ENCODE results near the gene RAD51C. TPM values are rescaled to one million over a fixed set of nuclear protein-coding genes. Genes with fewer than 3 reads are reported as not detected.
"Not testable (repeated sequence)": the region's sequence is repeated elsewhere in the genome, so short reads cannot be mapped to it uniquely, and the experiment has no call there.

RAD51C gene
- total and polyA plus RNA-seq, 2 experiments from 2014 or later: 19.2 to 41.6 TPM

DNA sequence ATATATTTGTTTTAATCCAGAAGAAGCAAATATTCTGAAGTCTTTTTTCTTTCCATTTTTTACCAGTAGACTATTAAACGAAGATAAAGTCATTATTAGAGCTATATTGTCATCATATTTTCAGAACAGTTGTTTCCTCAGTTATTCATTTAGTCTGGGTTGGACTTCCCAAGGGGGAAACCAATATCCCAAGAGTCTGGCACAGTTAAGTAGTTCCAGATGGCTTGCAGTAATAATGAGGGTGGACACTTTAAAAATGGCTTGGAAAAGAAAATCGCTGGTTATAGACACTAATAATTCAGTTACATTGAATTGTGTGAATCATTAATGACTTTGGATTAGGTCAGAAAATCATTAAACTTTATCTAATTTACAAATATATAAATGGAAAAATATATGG, 67.1 kb downstream of the RAD51C start:
- Histone ChIP-seq H3K9me2 (replicated peaks; ENCODE audit: insufficient read depth) (no peaks in the 10 kb centered on the region), H3K4me2 (no peak overlapping the region), H3K79me2 (no peaks in the 10 kb centered on the region), H3K27me3 (peaks cover 60% of the 10 kb centered on the region), H3K36me3 (replicated peaks; ENCODE audit: insufficient read depth, low read depth) (no peaks in the 10 kb centered on the region), H3K9me3 (ENCODE audit: low read depth) (no peaks in the 10 kb centered on the region), H4K20me1 (ENCODE audit: insufficient read depth, poor library complexity, severe bottlenecking) (no peaks in the 10 kb centered on the region), H3K4me1 (ENCODE audit: insufficient read depth) (peaks cover 5% of the 10 kb centered on the region), H3K4me3 (no peak overlapping the region), H2AFZ (no peak overlapping the region), H3K27ac (no peak overlapping the region)
- DNase-seq (ENCODE audit: low spot score): no peak
- TF ChIP-seq EZH2phosphoT487 (IDR thresholded peaks at IDR 0.05; ENCODE audit: low read depth, severe bottlenecking, unreplicated experiment): no peak
- TF ChIP-seq, protein P1, sequence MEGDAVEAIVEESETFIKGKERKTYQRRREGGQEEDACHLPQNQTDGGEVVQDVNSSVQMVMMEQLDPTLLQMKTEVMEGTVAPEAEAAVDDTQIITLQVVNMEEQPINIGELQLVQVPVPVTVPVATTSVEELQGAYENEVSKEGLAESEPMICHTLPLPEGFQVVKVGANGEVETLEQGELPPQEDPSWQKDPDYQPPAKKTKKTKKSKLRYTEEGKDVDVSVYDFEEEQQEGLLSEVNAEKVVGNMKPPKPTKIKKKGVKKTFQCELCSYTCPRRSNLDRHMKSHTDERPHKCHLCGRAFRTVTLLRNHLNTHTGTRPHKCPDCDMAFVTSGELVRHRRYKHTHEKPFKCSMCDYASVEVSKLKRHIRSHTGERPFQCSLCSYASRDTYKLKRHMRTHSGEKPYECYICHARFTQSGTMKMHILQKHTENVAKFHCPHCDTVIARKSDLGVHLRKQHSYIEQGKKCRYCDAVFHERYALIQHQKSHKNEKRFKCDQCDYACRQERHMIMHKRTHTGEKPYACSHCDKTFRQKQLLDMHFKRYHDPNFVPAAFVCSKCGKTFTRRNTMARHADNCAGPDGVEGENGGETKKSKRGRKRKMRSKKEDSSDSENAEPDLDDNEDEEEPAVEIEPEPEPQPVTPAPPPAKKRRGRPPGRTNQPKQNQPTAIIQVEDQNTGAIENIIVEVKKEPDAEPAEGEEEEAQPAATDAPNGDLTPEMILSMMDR (IDR thresholded peaks at IDR 0.05; ENCODE audit: poor library complexity): no peak
- TF ChIP-seq EZH2 (IDR thresholded peaks at IDR 0.05; ENCODE audit: borderline replicate concordance): no peak
- WGBS (ENCODE audit: low lambda C conversion rate, missing lambda C conversion rate): 50% methylated on average over 2 of the region's 2 CpGs

GRCh38 chr17:58760248-58760647, 67.8 kb downstream of the RAD51C start:
- peaks cover 52% of the 10 kb centered on the region for H3K27me3 ChIP-seq
- TF ChIP-seq EZH2 (IDR thresholded peaks at IDR 0.05; ENCODE audit: borderline replicate concordance): no peak
- no peak for TF ChIP-seq EZH2phosphoT487 (IDR thresholded peaks at IDR 0.05; ENCODE audit: low read depth, severe bottlenecking, unreplicated experiment)
- TF ChIP-seq, protein P1 (IDR thresholded peaks at IDR 0.05; ENCODE audit: poor library complexity): no peak

GRCh38 chr17:58763263-58763662, 70.9 kb downstream of the RAD51C start:
- no peaks in the 10 kb centered on the region for H3K9me3 ChIP-seq (ENCODE audit: low read depth)
- no peaks in the 10 kb centered on the region for H3K79me2 ChIP-seq
- H3K36me3 ChIP-seq (replicated peaks; ENCODE audit: insufficient read depth, low read depth): no peaks in the 10 kb centered on the region
- 83% methylated on average over 1 of the region's 1 CpG for whole genome bisulfite sequencing (ENCODE audit: low lambda C conversion rate, missing lambda C conversion rate)
- no peaks in the 10 kb centered on the region for H3K4me1 ChIP-seq (ENCODE audit: insufficient read depth)
- no peak overlapping the region for H3K27ac ChIP-seq
- H3K27me3 ChIP-seq: peaks cover 33% of the 10 kb centered on the region
- H2AFZ ChIP-seq: no peak overlapping the region
- no peaks in the 10 kb centered on the region for H3K9me2 ChIP-seq (replicated peaks; ENCODE audit: insufficient read depth)
- no peak overlapping the region for H3K4me3 ChIP-seq
- no peaks in the 10 kb centered on the region for H4K20me1 ChIP-seq (ENCODE audit: insufficient read depth, poor library complexity, severe bottlenecking)
- DNase-seq (ENCODE audit: low spot score): no peak
- TF ChIP-seq, protein P1 (IDR thresholded peaks at IDR 0.05; ENCODE audit: poor library complexity): no peak
- no peak for TF ChIP-seq EZH2 (IDR thresholded peaks at IDR 0.05; ENCODE audit: borderline replicate concordance)
- no peak for TF ChIP-seq EZH2phosphoT487 (IDR thresholded peaks at IDR 0.05; ENCODE audit: low read depth, severe bottlenecking, unreplicated experiment)
- no peak overlapping the region for H3K4me2 ChIP-seq

More at GRCh38 chr17:58760248-58760647, 67.8 kb downstream of the RAD51C start:
- 64% methylated on average over 2 of the region's 2 CpGs for WGBS (ENCODE audit: low lambda C conversion rate, missing lambda C conversion rate)
- Histone ChIP-seq H3K36me3 (replicated peaks; ENCODE audit: insufficient read depth, low read depth) (no peaks in the 10 kb centered on the region), H3K9me2 (replicated peaks; ENCODE audit: insufficient read depth) (no peaks in the 10 kb centered on the region), H3K4me3 (no peak overlapping the region), H3K4me1 (ENCODE audit: insufficient read depth) (peaks cover 5% of the 10 kb centered on the region), H3K9me3 (ENCODE audit: low read depth) (no peaks in the 10 kb centered on the region), H4K20me1 (ENCODE audit: insufficient read depth, poor library complexity, severe bottlenecking) (no peaks in the 10 kb centered on the region), H3K27ac (no peak overlapping the region), H3K79me2 (no peaks in the 10 kb centered on the region), H2AFZ (no peak overlapping the region), H3K4me2 (no peak overlapping the region)
- no peak for DNase-seq (ENCODE audit: low spot score)

GRCh38 chr17:58764373-58764772, 72.0 kb downstream of the RAD51C start:
- Histone ChIP-seq H3K27ac (no peak overlapping the region), H3K36me3 (replicated peaks; ENCODE audit: insufficient read depth, low read depth) (no peaks in the 10 kb centered on the region), H3K9me2 (replicated peaks; ENCODE audit: insufficient read depth) (no peaks in the 10 kb centered on the region), H2AFZ (no peak overlapping the region), H3K27me3 (peaks cover 22% of the 10 kb centered on the region), H3K4me2 (no peak overlapping the region), H3K9me3 (ENCODE audit: low read depth) (no peaks in the 10 kb centered on the region), H3K4me3 (no peak overlapping the region), H3K4me1 (ENCODE audit: insufficient read depth) (no peaks in the 10 kb centered on the region), H3K79me2 (no peaks in the 10 kb centered on the region), H4K20me1 (ENCODE audit: insufficient read depth, poor library complexity, severe bottlenecking) (no peaks in the 10 kb centered on the region)
- DNase-seq (ENCODE audit: low spot score): no peak
- 89% methylated on average over 5 of the region's 5 CpGs for WGBS (ENCODE audit: low lambda C conversion rate, missing lambda C conversion rate)
- no peak for TF ChIP-seq EZH2 (IDR thresholded peaks at IDR 0.05; ENCODE audit: borderline replicate concordance)
- no peak for TF ChIP-seq EZH2phosphoT487 (IDR thresholded peaks at IDR 0.05; ENCODE audit: low read depth, severe bottlenecking, unreplicated experiment)
- TF ChIP-seq, protein P1 (IDR thresholded peaks at IDR 0.05; ENCODE audit: poor library complexity): no peak

GRCh38 chr17:58778482-58778881, 86.1 kb downstream of the RAD51C start:
- H3K79me2 ChIP-seq; DNase-seq (ENCODE audit: low spot score): not testable (repeated sequence)
- 86% methylated on average over 5 of the region's 5 CpGs for WGBS (ENCODE audit: low lambda C conversion rate, missing lambda C conversion rate)

More at GRCh38 chr17:58778482-58778881, 86.1 kb downstream of the RAD51C start:
- not testable (repeated sequence) for H3K36me3 ChIP-seq (replicated peaks; ENCODE audit: insufficient read depth, low read depth); H3K27ac ChIP-seq; H2AFZ ChIP-seq; H3K4me3 ChIP-seq; H3K4me2 ChIP-seq; H3K9me3 ChIP-seq (ENCODE audit: low read depth); H3K4me1 ChIP-seq (ENCODE audit: insufficient read depth); H4K20me1 ChIP-seq (ENCODE audit: insufficient read depth, poor library complexity, severe bottlenecking); H3K27me3 ChIP-seq; H3K9me2 ChIP-seq (replicated peaks; ENCODE audit: insufficient read depth)

All from hepatocyte (in vitro differentiated cells).